GM13976 (cell line): ENCODE results near the gene TTLL7.
A peak's percentile ranks its signal among the peaks of the same experiment; 100 is the strongest.

Source experiments
- DNase-seq: peaks from one replicate; pipeline ENCODE4 v3.0.0; 2012; ENCODE audit warnings: low spot score
- in situ Hi-C: fragments of 300-500 bp; cut with MboI; formaldehyde crosslinking; loops from one replicate; pipeline ENCODE4 v1.12.0; 2022; ENCODE audit warnings: low sequenced_read_pairs, mixed read lengths, inconsistent platforms; ENCODE audit not compliant: unreplicated experiment
- TF ChIP-seq, protein P1 (sequence below): IDR thresholded peaks from 2 replicates; pipeline ENCODE4 v1.5.1; 2012; ENCODE audit warnings: borderline replicate concordance, mild to moderate bottlenecking; ENCODE audit not compliant: insufficient read depth; ENCODE audit errors: extremely low read depth, missing control alignments, control extremely low read depth

The TTLL7 gene

DNA sequence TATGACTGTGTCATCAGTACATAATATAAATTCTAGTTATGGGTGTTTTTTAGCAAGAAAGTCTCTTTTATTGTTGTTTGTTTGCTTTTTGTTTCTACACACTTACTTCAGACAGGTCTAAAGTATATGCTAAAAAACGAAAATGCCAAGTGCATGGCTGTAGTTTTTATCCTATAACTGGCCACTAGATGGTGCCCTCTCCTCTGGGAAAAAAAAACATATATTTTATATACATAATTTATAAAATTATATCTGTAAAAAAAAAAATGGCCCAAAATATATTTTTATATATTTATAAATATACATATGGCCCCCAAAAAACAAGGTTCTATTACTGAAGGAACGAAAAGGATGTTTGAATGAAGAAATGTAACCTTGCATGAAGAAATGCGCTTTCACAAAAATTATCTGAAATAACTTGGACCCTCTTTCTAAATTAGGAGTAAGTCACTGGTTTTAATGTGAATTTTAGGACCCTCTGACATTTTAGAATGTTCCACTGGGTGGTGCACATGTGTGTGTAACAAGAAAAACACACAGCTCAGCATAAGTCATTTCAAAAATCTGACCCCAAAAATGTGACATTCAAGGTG lies 93.5 kb downstream of the TTLL7 start:
- in situ Hi-C loops = loop anchor here (25.0 kb wide), 1 partner anchor 857 kb away; no protein-coding TSS in a partner anchor
- TF ChIP-seq, protein P1, sequence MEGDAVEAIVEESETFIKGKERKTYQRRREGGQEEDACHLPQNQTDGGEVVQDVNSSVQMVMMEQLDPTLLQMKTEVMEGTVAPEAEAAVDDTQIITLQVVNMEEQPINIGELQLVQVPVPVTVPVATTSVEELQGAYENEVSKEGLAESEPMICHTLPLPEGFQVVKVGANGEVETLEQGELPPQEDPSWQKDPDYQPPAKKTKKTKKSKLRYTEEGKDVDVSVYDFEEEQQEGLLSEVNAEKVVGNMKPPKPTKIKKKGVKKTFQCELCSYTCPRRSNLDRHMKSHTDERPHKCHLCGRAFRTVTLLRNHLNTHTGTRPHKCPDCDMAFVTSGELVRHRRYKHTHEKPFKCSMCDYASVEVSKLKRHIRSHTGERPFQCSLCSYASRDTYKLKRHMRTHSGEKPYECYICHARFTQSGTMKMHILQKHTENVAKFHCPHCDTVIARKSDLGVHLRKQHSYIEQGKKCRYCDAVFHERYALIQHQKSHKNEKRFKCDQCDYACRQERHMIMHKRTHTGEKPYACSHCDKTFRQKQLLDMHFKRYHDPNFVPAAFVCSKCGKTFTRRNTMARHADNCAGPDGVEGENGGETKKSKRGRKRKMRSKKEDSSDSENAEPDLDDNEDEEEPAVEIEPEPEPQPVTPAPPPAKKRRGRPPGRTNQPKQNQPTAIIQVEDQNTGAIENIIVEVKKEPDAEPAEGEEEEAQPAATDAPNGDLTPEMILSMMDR = no peak
- DNase-seq = peak; percentile 3

DNA sequence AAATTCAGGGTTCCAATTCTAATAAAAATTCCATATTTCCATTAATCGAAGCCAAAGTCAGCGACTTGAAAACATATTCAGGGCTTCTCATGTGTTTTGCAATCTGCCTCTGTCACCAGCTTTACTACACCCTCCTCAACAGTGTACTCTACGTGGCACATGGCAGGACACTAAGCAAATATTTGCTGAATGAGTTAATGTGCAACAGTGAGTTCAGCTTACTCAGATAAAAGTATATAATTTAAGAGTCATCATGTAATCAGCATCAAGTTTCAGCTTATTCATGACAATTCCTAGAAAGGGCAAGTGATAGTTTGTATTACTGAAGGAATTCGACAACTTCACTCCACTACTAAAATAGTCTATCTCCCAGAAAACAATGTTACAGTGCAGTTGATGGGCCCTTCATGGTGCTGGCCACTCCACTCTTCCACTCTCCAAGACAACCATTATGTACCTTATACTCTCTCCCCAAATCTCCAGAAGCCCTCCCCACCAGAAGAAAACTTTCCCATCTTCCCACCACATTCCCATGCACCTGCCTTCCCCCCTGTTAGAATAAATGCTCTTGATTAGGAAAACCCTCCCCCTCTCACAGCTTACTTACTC lies 97.3 kb downstream of the TTLL7 start:
- DNase-seq = no peak
- in situ Hi-C loops = loop anchor here (25.0 kb wide), 1 partner anchor 861 kb away; no protein-coding TSS in a partner anchor
- TF ChIP-seq, protein P1 = no peak

DNA sequence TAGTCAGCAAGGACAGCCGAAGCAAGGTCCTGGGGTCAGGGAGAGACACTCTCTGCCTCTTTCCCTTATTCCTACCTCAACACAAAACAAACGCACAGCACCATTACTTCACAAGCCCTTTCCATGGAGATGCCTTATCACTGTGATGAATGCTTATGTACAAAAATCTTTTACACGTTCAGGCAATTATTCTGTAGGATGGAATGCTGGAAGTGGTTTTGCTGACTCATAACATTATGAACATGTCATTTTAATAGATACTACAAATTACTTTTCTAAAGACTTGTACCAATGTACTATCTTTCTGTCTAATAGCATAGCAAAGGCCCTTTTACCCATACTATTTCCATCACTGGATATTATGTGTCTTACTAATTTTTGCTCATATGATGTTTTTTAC lies 98.4 kb downstream of the TTLL7 start:
- in situ Hi-C loops = loop anchor here (25.0 kb wide), 1 partner anchor 862 kb away; no protein-coding TSS in a partner anchor
- TF ChIP-seq, protein P1 = no peak
- no peak for DNase-seq

DNA sequence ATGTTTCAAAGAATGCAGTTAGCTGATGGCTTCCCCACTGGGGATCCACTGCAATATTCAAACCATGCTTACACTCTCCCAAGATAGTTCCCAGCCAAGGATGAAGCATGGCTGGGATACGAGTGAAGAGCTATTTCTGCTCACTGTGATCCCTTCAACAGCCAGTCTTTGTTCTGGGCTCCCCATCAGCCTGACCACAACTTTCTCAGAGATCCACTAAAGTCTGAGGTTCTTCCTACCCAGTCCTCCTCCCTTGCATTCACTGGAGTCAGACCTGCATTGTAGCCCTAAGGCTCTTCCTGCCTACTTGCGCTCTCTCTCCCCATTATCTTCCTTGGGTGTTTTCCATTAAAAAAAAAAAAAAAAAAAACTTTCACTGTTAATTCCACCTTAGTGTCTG lies 101.4 kb downstream of the TTLL7 start:
- TF ChIP-seq, protein P1 = no peak
- in situ Hi-C loops = no loop called here
- DNase-seq = no peak

DNA sequence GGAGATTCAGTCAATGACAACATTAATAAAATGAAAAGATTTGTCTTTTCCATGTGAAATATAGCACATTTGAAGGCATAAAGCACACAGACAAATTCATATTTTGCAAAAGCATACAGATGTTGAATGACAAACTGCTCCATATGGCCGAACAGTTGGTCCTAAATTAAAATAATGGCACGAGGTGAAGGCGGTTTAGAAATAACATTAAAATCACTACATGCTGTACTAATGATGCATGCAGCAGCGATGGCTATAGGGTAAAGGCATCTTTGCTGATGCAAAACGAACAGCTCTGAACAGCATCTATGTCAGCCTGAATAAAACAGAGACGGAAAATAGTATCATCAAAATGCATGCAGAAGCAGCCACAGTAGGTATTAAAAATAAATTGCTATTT lies 102.6 kb downstream of the TTLL7 start:
- no peak for DNase-seq
- TF ChIP-seq, protein P1 = no peak
- in situ Hi-C loops = no loop called here

DNA sequence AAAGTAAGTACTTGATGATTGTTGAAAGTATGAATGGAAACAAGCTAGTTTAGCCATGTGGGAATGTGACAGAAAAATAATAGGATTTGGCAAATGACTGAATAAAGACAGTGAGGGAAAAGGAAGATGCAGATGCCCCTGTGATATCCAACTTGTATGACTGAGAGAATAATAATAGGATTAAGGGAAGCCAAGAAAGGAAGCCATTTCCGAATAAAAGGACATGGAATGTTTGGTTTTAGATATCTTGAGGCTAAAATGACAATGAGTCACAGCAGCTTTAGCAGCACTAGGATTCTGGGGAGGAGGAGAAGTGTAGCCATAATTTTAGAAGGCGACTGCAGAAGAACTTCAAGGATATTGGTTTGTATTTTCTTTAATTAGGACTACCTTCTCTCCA lies 109.2 kb downstream of the TTLL7 start:
- in situ Hi-C loops = no loop called here
- TF ChIP-seq, protein P1 = no peak
- no peak for DNase-seq
